HEK293 (cell line): ENCODE data around the gene GRB10.

ENCODE experiments used
- CTCF ChIA-PET: fragments of 350-600 bp; formaldehyde crosslinking; extraction: SDS; loops from one replicate; lab custom pipeline; 2021; ENCODE audit warnings: antibody characterized with exemption; lab: Yijun Ruan, JAX
- POLR2A ChIA-PET: fragments of 300-600 bp; formaldehyde crosslinking; extraction: SDS; loops from one replicate; lab custom pipeline; 2020; ENCODE audit warnings: antibody characterized with exemption, inconsistent platforms; lab: Yijun Ruan, JAX
- H3K27ac ChIP-seq: fragments of 200-500 bp; sonication (Bioruptor generic); 2 replicates; pipeline ENCODE4 v1.5.1; 2014; ENCODE audit warnings: low read depth, low read length, control low read depth, inconsistent platforms; ENCODE audit errors: extremely low read depth
- H3K36me3 ChIP-seq, 2 experiments: fragments of 200-500 bp in 1 of 2; sonication (Bioruptor generic) in 1 of 2; 1 replicate in 1 of 2; 2 replicates in 1 of 2; pipeline ENCODE4 v1.5.1; 2014 to 2017; ENCODE audit warnings: inconsistent platforms in 2 of 2, low read length in 2 of 2; ENCODE audit not compliant: control insufficient read depth in 2 of 2, insufficient read depth in 1 of 2
- H3K4me1 ChIP-seq: fragments of 200-500 bp; sonication (Bioruptor generic); 2 replicates; pipeline ENCODE4 v1.5.1; 2014; ENCODE audit warnings: mild to moderate bottlenecking, low read length, inconsistent platforms; ENCODE audit not compliant: control insufficient read depth, insufficient read depth
- H3K4me3 ChIP-seq: 2 replicates; pipeline ENCODE4 v1.5.1; 2011; ENCODE audit warnings: low read depth, mild to moderate bottlenecking, control low read depth, low read length, moderate library complexity
- H3K9me3 ChIP-seq: fragments of 200-500 bp; sonication (Bioruptor generic); 2 replicates; pipeline ENCODE4 v1.5.1; 2014; ENCODE audit warnings: low read depth, low read length, inconsistent platforms; ENCODE audit not compliant: control insufficient read depth, insufficient read depth
- FEZF1 ChIP-seq: fragments of 450-650 bp; formaldehyde crosslinking; IDR thresholded peaks from 2 replicates; pipeline ENCODE4 v1.5.1; 2016; ENCODE audit warnings: missing biosample characterization, missing genetic modification characterization
- GLI2 ChIP-seq: fragments of 450-650 bp; formaldehyde crosslinking; IDR thresholded peaks from 2 replicates; pipeline ENCODE4; 2017; ENCODE audit warnings: missing biosample characterization, missing genetic modification characterization, low read depth, borderline replicate concordance
- GLI4 ChIP-seq: fragments of 450-650 bp; formaldehyde crosslinking; IDR thresholded peaks from 2 replicates; pipeline ENCODE4 v1.5.1; 2016; ENCODE audit warnings: missing biosample characterization, missing genetic modification characterization
- IKZF3 ChIP-seq: fragments of 450-650 bp; IDR thresholded peaks from 2 replicates; pipeline ENCODE4 v1.5.0; 2018; ENCODE audit warnings: missing biosample characterization, mild to moderate bottlenecking, missing genetic modification characterization, moderate library complexity
- MYNN ChIP-seq: fragments of 450-650 bp; formaldehyde crosslinking; IDR thresholded peaks from 2 replicates; pipeline ENCODE4 v1.5.1; 2016; ENCODE audit warnings: missing biosample characterization, missing genetic modification characterization, borderline replicate concordance
- TSHZ1 ChIP-seq: fragments of 450-650 bp; formaldehyde crosslinking; IDR thresholded peaks from 2 replicates; pipeline ENCODE4 v1.5.1; 2016; ENCODE audit warnings: missing biosample characterization, missing genetic modification characterization, borderline replicate concordance
- ZFHX2 ChIP-seq: fragments of 450-650 bp; formaldehyde crosslinking; conservative IDR thresholded peaks from 2 replicates; pipeline ENCODE4 v1.5.1; 2016; ENCODE audit warnings: missing biosample characterization, missing genetic modification characterization
- ZNF148 ChIP-seq: fragments of 450-650 bp; formaldehyde crosslinking; IDR thresholded peaks from 2 replicates; pipeline ENCODE4 v1.5.0; 2017; ENCODE audit warnings: missing biosample characterization, missing genetic modification characterization, borderline replicate concordance
- ZNF248 ChIP-seq: fragments of 450-650 bp; formaldehyde crosslinking; IDR thresholded peaks from 2 replicates; pipeline ENCODE4 v1.5.1; 2017; ENCODE audit warnings: missing biosample characterization, missing genetic modification characterization
- ZNF544 ChIP-seq: fragments of 450-650 bp; formaldehyde crosslinking; IDR thresholded peaks from 2 replicates; pipeline ENCODE4 v1.5.0; 2017; ENCODE audit warnings: missing biosample characterization, missing genetic modification characterization
- ZNF558 ChIP-seq: fragments of 450-650 bp; formaldehyde crosslinking; IDR thresholded peaks from 2 replicates; pipeline ENCODE4 v1.5.1; 2016; ENCODE audit warnings: missing biosample characterization, missing genetic modification characterization
- ZNF571 ChIP-seq: fragments of 450-650 bp; formaldehyde crosslinking; IDR thresholded peaks from 2 replicates; pipeline ENCODE4 v1.5.0; 2017; ENCODE audit warnings: missing biosample characterization, missing genetic modification characterization
- ZNF610 ChIP-seq: fragments of 450-650 bp; formaldehyde crosslinking; IDR thresholded peaks from 2 replicates; pipeline ENCODE4 v1.5.1; 2016; ENCODE audit warnings: missing biosample characterization, missing genetic modification characterization, borderline replicate concordance
- ZNF654 ChIP-seq: fragments of 450-650 bp; formaldehyde crosslinking; IDR thresholded peaks from 2 replicates; pipeline ENCODE4 v1.5.1; 2016; ENCODE audit warnings: low read depth, missing biosample characterization, missing genetic modification characterization
- ZNF677 ChIP-seq: fragments of 450-650 bp; IDR thresholded peaks from 2 replicates; pipeline ENCODE4 v1.5.0; 2018; ENCODE audit warnings: missing biosample characterization, mild to moderate bottlenecking, missing genetic modification characterization, moderate library complexity
- ZNF701 ChIP-seq: fragments of 450-650 bp; formaldehyde crosslinking; IDR thresholded peaks from 2 replicates; pipeline ENCODE4 v1.5.1; 2016; ENCODE audit warnings: missing biosample characterization, missing genetic modification characterization
- ZNF76 ChIP-seq: fragments of 450-650 bp; formaldehyde crosslinking; IDR thresholded peaks from 2 replicates; pipeline ENCODE4; 2016; ENCODE audit warnings: low read depth, missing biosample characterization, missing genetic modification characterization, borderline replicate concordance
- ZNF768 ChIP-seq: fragments of 450-650 bp; formaldehyde crosslinking; IDR thresholded peaks from 2 replicates; pipeline ENCODE4 v1.5.1; 2018; ENCODE audit warnings: missing biosample characterization, mild to moderate bottlenecking, missing genetic modification characterization
- ZSCAN30 ChIP-seq: fragments of 450-650 bp; IDR thresholded peaks from 2 replicates; pipeline ENCODE4 v1.5.1; 2018; ENCODE audit warnings: missing biosample characterization, mild to moderate bottlenecking, missing genetic modification characterization, moderate library complexity
- TF ChIP-seq, protein P1 (sequence below): fragments of 450-650 bp; formaldehyde crosslinking; IDR thresholded peaks from 2 replicates; pipeline ENCODE4 v1.5.1; 2017; ENCODE audit warnings: missing biosample characterization, missing genetic modification characterization
- TF ChIP-seq, protein P2 (sequence below): fragments of 450-650 bp; formaldehyde crosslinking; IDR thresholded peaks from 2 replicates; pipeline ENCODE4 v1.5.1; 2016; ENCODE audit warnings: missing biosample characterization, missing genetic modification characterization

The GRB10 gene

DNA sequence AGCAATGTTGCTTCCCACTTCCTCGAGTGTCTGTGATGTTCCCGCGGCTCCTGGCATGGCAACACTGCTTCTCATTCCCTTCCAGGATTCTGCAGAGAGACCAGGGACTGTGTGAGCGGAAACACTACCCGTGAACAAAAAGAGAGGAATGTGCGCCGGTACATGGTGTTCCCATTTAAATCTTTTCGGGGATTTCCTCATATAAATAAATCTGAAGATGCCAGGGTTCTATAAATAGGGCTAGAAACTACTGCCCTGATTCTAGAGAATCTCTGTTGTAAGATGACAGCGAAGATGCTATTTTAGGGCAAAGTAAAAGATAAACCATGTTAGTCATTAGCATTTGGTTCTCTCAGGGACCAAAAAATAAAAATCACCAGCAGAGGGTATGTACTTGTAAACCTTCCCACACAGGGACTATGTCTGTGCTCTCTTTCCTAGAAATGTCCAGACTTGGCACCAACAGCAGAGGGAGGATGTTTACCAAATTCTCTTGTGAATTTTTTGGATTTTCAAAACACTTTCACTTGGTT is 125.3 kb downstream of the GRB10 start:
- Histone ChIP-seq H3K4me3 (no peak overlapping the region), H3K9me3 (no peaks in the 10 kb centered on the region)
- TF ChIP-seq IKZF3 (tag by site-specific recombination) (no peak), FEZF1 (tag by site-specific recombination) (no peak), ZNF610 (tag by site-specific recombination) (no peak), ZFHX2 (no peak), ZNF248 (no peak), ZNF654 (tag by site-specific recombination) (no peak), MYNN (no peak), ZSCAN30 (tag by site-specific recombination) (no peak), GLI4 (tag by site-specific recombination) (no peak), ZNF571 (tag by site-specific recombination) (no peak), GLI2 (tag by site-specific recombination) (no peak)
- TF ChIP-seq, all 188 proteins: peak for 0
- peaks cover 0 to 6% of the 10 kb centered on the region in 2 experiments; a peak in 1 of 3 replicates for H3K36me3 ChIP-seq
- POLR2A ChIA-PET: no interaction called here
- no peak overlapping the region for H3K27ac ChIP-seq
- H3K4me1 ChIP-seq: no peaks in the 10 kb centered on the region
- CTCF ChIA-PET: no interaction called here

DNA sequence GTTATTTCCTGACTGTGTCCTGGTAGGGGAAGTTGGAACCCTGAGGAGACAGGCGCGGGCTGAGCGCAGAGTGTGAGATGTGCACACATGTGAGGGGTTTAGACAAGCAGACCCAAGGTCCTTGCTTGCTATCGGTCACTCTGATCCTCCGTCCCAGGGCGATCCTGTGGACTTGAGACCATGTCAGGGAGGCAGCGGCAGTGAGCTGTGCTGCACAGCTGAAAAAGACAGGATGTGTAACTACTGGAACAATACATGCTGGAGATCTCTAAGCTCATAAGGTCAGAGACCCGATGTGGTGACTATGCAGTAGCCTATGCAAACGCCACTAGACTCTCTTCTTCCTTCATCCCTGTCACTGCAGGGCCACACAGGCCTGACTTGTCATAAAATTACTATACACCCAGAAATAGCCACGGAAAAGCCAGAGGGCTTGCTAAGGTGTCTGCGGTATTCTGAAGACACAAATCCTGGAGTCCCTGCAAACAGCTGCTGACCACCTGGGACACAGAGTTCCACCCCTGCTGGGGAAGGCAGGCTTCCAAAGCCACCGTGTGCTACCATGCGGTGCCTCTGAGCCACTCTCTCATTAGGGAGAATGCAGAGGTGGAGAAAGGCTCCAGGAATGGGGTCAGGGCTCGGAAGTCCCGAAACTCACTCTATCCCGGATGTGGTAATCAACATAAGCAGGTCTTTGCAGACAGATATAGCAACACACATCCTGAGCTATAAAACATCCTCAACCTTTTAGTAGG is 126.4 kb downstream of the GRB10 start:
- Histone ChIP-seq H3K27ac (no peak overlapping the region), H3K4me1 (no peaks in the 10 kb centered on the region), H3K36me3 (peaks cover 0 to 4% of the 10 kb centered on the region in 2 experiments; a peak in 1 of 3 replicates), H3K9me3 (no peaks in the 10 kb centered on the region), H3K4me3 (no peak overlapping the region)
- POLR2A ChIA-PET: no interaction called here
- CTCF ChIA-PET: no interaction called here
- TF ChIP-seq, protein P1, sequence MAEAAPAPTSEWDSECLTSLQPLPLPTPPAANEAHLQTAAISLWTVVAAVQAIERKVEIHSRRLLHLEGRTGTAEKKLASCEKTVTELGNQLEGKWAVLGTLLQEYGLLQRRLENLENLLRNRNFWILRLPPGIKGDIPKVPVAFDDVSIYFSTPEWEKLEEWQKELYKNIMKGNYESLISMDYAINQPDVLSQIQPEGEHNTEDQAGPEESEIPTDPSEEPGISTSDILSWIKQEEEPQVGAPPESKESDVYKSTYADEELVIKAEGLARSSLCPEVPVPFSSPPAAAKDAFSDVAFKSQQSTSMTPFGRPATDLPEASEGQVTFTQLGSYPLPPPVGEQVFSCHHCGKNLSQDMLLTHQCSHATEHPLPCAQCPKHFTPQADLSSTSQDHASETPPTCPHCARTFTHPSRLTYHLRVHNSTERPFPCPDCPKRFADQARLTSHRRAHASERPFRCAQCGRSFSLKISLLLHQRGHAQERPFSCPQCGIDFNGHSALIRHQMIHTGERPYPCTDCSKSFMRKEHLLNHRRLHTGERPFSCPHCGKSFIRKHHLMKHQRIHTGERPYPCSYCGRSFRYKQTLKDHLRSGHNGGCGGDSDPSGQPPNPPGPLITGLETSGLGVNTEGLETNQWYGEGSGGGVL: no peak
- TF ChIP-seq ZNF544 (tag by site-specific recombination): no peak
- TF ChIP-seq, protein P2, sequence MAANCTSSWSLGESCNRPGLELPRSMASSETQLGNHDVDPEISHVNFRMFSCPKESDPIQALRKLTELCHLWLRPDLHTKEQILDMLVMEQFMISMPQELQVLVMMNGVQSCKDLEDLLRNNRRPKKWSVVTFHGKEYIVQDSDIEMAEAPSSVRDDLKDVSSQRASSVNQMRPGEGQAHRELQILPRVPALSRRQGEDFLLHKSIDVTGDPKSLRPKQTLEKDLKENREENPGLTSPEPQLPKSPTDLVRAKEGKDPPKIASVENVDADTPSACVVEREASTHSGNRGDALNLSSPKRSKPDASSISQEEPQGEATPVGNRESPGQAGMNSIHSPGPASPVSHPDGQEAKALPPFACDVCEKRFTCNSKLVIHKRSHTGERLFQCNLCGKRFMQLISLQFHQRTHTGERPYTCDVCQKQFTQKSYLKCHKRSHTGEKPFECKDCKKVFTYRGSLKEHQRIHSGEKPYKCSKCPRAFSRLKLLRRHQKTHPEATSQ (tag by site-specific recombination): no peak
- TF ChIP-seq ZNF677 (tag by site-specific recombination): no peak
- TF ChIP-seq ZNF558 (tag by site-specific recombination): no peak
- TF ChIP-seq ZNF76 (tag by site-specific recombination): no peak
- TF ChIP-seq TSHZ1 (tag by site-specific recombination): no peak
- TF ChIP-seq ZNF768 (tag by site-specific recombination): no peak
- no peak for TF ChIP-seq ZNF701 (tag by site-specific recombination)
- TF ChIP-seq ZNF571 (tag by site-specific recombination): no peak
- no peak for TF ChIP-seq MYNN
- TF ChIP-seq ZNF148 (tag by site-specific recombination): no peak
